GM23338 (cell line): ENCODE results near the gene LCTL. TPM values are rescaled to one million over a fixed set of nuclear protein-coding genes. Genes with fewer than 3 reads are reported as not detected.
A peak's percentile ranks its signal among the peaks of the same experiment; 100 is the strongest.

Source experiments
- ATAC-seq: fragments of 200-7000 bp; cut with Tn5 transposase; 3 replicates; pipeline ENCODE4 v1.9.1; 2020
- DNase-seq: peaks from one replicate; pipeline ENCODE4 v3.0.0-alpha.2; 2015; ENCODE audit warnings: low spot score
- H2AFZ ChIP-seq: fragments of 200-600 bp; sonication (generic); 2 replicates; pipeline ENCODE4 v1.8.0; 2016; ENCODE audit warnings: antibody characterized with exemption, mild to moderate bottlenecking, moderate library complexity
- H3F3A ChIP-seq: fragments of 200-600 bp; sonication (generic); replicated peaks from 2 replicates; pipeline ENCODE4 v1.8.0; 2017; ENCODE audit warnings: antibody characterized with exemption, mixed run types, low read depth
- H3K27ac ChIP-seq: fragments of 200-600 bp; sonication (generic); 2 replicates; pipeline ENCODE4 v1.6.1; 2016; ENCODE audit warnings: low read depth
- H3K27me3 ChIP-seq: fragments of 200-600 bp; sonication (generic); 2 replicates; pipeline ENCODE4 v1.8.0; 2016; ENCODE audit warnings: mild to moderate bottlenecking, mixed run types, moderate library complexity; ENCODE audit not compliant: insufficient read depth
- H3K36me3 ChIP-seq: fragments of 200-600 bp; sonication (generic); 2 replicates; pipeline ENCODE4 v1.8.0; 2016; ENCODE audit warnings: mild to moderate bottlenecking; ENCODE audit not compliant: insufficient read depth
- H3K4me1 ChIP-seq: fragments of 200-600 bp; sonication (generic); 2 replicates; pipeline ENCODE4 v1.8.0; 2016; ENCODE audit warnings: mild to moderate bottlenecking, moderate library complexity; ENCODE audit not compliant: insufficient read depth
- H3K4me2 ChIP-seq: fragments of 200-600 bp; sonication (generic); 2 replicates; pipeline ENCODE4 v1.7.1; 2017; ENCODE audit warnings: mixed run types
- H3K4me3 ChIP-seq: fragments of 200-600 bp; sonication (generic); 2 replicates; pipeline ENCODE4 v1.6.1; 2016; ENCODE audit warnings: mixed run types
- H3K79me2 ChIP-seq: fragments of 200-600 bp; sonication (generic); replicated peaks from 2 replicates; pipeline ENCODE4 v1.8.0; 2017; ENCODE audit warnings: mild to moderate bottlenecking; ENCODE audit not compliant: insufficient read depth
- H3K9me2 ChIP-seq: fragments of 200-600 bp; sonication (generic); 2 replicates; pipeline ENCODE4 v1.8.0; 2017; ENCODE audit not compliant: insufficient read depth
- H4K20me1 ChIP-seq: fragments of 200-600 bp; sonication (generic); replicated peaks from 2 replicates; pipeline ENCODE4 v1.8.0; 2017; ENCODE audit warnings: mild to moderate bottlenecking; ENCODE audit not compliant: insufficient read depth
- H3K27ac Mint-ChIP-seq: 2 replicates; pipeline ENCODE4 v1.8.0; 2020; ENCODE audit warnings: inconsistent platforms, mild to moderate bottlenecking, moderate library complexity, mixed read lengths
- H3K27me3 Mint-ChIP-seq: 3 replicates; pipeline ENCODE4 v1.8.0; 2022; ENCODE audit warnings: low read depth, mild to moderate bottlenecking, moderate library complexity, mixed read lengths, inconsistent platforms; ENCODE audit not compliant: insufficient read depth, poor library complexity
- H3K36me3 Mint-ChIP-seq: 3 replicates; pipeline ENCODE4 v1.8.0; 2021; ENCODE audit warnings: low read depth, mild to moderate bottlenecking, inconsistent platforms, moderate library complexity, mixed read lengths
- H3K4me1 Mint-ChIP-seq: 3 replicates; pipeline ENCODE4 v1.8.0; 2020; ENCODE audit warnings: mild to moderate bottlenecking, inconsistent platforms, mixed read lengths
- H3K4me3 Mint-ChIP-seq: 3 replicates; pipeline ENCODE4 v1.8.0; 2021; ENCODE audit warnings: moderate library complexity, mild to moderate bottlenecking, inconsistent platforms, mixed read lengths
- H3K9me3 Mint-ChIP-seq: 3 replicates; pipeline ENCODE4 v1.8.0; 2020; ENCODE audit warnings: moderate library complexity, mild to moderate bottlenecking, inconsistent platforms, mixed read lengths
- EZH2phosphoT487 ChIP-seq: fragments of 200-600 bp; sonication (generic); IDR thresholded peaks from one replicate; pipeline ENCODE4 v1.8.1; 2018; ENCODE audit warnings: antibody characterized with exemption; ENCODE audit not compliant: unreplicated experiment
- STAT1 ChIP-seq: IDR thresholded peaks from one replicate; pipeline ENCODE4 v1.6.1; 2016; ENCODE audit warnings: antibody characterized with exemption; ENCODE audit not compliant: unreplicated experiment
- ZNF331 ChIP-seq: fragments of 250-450 bp; sonication (Bioruptor Pico); IDR thresholded peaks from 2 replicates; pipeline ENCODE4 v1.5.0; 2020; ENCODE audit warnings: low read depth, mild to moderate bottlenecking, moderate library complexity
- polyA plus RNA-seq: library from polyadenylated mRNA; unstranded; fragments of >200 nt; fragmentation: Nextera tagmentation; extraction: Ambion mirVana; gene quantifications from 2 replicates; pipeline ENCODE4 v1.2.1, GENCODE V29; 2016
- total RNA-seq: library from RNA; depleted of rRNA; stranded (reverse); fragments of >200 nt; shearing (Covaris generic); gene quantifications from 2 replicates; pipeline ENCODE4 v1.2.3, GENCODE V29; 2014
- TF ChIP-seq, protein P1 (sequence below): fragments of 250-450 bp; sonication (Bioruptor Pico); IDR thresholded peaks from 2 replicates; pipeline ENCODE4 v1.5.0; 2020; ENCODE audit warnings: mild to moderate bottlenecking, moderate library complexity
- TF ChIP-seq, protein P2 (sequence below): IDR thresholded peaks from 2 replicates; pipeline ENCODE4 v1.6.1; 2016; ENCODE audit warnings: antibody characterized with exemption

The LCTL gene
- total and polyA plus RNA-seq, 2 experiments from 2014 or later = 2.3 to 5.6 TPM

DNA sequence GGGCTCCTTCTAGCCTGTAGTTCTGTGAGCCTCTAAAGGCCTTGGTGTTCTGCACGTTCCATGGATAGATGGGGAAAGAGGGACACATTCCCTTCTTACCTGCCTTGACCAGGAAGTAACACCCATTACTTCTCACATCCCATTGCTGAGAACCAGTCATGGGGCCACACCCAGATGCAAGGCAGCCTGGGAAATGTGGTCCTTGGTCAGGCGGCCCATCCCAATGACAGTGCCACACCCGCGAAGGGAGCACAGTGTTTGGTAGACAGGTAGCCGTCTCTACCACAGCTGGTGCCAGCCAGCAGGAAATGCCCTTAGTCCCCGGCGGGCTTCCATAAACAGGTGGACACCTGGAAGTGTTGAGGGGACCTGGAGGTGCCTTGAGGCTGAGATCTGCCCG lies 23.2 kb upstream of the LCTL start:
- Mint-ChIP-seq H3K36me3 (no peaks in the 10 kb centered on the region), H3K27ac (no peak overlapping the region), H3K27me3 (peaks cover 6% of the 10 kb centered on the region), H3K4me3 (peak overlapping the region; percentile 58; the same call in 2 of the 3 replicates), H3K4me1 (peaks cover 18% of the 10 kb centered on the region), H3K9me3 (no peaks in the 10 kb centered on the region)
- H3F3A ChIP-seq = no peaks in the 10 kb centered on the region
- peak; percentile 87 for ATAC-seq
- H3K27me3 ChIP-seq = no peaks in the 10 kb centered on the region
- peak overlapping the region; percentile 36 for H3K4me3 ChIP-seq
- DNase-seq = peak; percentile 61
- H4K20me1 ChIP-seq = no peaks in the 10 kb centered on the region
- H2AFZ ChIP-seq = peak overlapping the region; percentile 98
- no peaks in the 10 kb centered on the region for H3K79me2 ChIP-seq
- TF ChIP-seq EZH2phosphoT487 (no peak), STAT1 (no peak), ZNF331 (CRISPR knock-in tag) (no peak)
- TF ChIP-seq, protein P1, sequence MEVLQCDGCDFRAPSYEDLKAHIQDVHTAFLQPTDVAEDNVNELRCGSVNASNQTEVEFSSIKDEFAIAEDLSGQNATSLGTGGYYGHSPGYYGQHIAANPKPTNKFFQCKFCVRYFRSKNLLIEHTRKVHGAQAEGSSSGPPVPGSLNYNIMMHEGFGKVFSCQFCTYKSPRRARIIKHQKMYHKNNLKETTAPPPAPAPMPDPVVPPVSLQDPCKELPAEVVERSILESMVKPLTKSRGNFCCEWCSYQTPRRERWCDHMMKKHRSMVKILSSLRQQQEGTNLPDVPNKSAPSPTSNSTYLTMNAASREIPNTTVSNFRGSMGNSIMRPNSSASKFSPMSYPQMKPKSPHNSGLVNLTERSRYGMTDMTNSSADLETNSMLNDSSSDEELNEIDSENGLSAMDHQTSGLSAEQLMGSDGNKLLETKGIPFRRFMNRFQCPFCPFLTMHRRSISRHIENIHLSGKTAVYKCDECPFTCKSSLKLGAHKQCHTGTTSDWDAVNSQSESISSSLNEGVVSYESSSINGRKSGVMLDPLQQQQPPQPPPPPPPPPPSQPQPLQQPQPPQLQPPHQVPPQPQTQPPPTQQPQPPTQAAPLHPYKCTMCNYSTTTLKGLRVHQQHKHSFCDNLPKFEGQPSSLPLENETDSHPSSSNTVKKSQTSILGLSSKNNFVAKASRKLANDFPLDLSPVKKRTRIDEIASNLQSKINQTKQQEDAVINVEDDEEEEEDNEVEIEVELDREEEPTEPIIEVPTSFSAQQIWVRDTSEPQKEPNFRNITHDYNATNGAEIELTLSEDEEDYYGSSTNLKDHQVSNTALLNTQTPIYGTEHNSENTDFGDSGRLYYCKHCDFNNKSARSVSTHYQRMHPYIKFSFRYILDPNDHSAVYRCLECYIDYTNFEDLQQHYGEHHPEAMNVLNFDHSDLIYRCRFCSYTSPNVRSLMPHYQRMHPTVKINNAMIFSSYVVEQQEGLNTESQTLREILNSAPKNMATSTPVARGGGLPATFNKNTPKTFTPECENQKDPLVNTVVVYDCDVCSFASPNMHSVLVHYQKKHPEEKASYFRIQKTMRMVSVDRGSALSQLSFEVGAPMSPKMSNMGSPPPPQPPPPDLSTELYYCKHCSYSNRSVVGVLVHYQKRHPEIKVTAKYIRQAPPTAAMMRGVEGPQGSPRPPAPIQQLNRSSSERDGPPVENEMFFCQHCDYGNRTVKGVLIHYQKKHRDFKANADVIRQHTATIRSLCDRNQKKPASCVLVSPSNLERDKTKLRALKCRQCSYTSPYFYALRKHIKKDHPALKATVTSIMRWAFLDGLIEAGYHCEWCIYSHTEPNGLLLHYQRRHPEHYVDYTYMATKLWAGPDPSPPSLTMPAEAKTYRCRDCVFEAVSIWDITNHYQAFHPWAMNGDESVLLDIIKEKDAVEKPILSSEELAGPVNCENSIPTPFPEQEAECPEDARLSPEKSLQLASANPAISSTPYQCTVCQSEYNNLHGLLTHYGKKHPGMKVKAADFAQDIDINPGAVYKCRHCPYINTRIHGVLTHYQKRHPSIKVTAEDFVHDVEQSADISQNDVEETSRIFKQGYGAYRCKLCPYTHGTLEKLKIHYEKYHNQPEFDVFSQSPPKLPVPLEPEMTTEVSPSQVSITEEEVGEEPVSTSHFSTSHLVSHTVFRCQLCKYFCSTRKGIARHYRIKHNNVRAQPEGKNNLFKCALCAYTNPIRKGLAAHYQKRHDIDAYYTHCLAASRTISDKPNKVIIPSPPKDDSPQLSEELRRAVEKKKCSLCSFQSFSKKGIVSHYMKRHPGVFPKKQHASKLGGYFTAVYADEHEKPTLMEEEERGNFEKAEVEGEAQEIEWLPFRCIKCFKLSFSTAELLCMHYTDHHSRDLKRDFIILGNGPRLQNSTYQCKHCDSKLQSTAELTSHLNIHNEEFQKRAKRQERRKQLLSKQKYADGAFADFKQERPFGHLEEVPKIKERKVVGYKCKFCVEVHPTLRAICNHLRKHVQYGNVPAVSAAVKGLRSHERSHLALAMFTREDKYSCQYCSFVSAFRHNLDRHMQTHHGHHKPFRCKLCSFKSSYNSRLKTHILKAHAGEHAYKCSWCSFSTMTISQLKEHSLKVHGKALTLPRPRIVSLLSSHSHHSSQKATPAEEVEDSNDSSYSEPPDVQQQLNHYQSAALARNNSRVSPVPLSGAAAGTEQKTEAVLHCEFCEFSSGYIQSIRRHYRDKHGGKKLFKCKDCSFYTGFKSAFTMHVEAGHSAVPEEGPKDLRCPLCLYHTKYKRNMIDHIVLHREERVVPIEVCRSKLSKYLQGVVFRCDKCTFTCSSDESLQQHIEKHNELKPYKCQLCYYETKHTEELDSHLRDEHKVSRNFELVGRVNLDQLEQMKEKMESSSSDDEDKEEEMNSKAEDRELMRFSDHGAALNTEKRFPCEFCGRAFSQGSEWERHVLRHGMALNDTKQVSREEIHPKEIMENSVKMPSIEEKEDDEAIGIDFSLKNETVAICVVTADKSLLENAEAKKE = no peak
- TF ChIP-seq, protein P2, sequence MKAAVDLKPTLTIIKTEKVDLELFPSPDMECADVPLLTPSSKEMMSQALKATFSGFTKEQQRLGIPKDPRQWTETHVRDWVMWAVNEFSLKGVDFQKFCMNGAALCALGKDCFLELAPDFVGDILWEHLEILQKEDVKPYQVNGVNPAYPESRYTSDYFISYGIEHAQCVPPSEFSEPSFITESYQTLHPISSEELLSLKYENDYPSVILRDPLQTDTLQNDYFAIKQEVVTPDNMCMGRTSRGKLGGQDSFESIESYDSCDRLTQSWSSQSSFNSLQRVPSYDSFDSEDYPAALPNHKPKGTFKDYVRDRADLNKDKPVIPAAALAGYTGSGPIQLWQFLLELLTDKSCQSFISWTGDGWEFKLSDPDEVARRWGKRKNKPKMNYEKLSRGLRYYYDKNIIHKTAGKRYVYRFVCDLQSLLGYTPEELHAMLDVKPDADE = peak; percentile 52; the same call in 1 of the 2 replicates
- 0 out of 2 replicates have a peak, but pooled peaks cover 4% of the 10 kb centered on the region for H3K9me2 ChIP-seq
- peak overlapping the region; percentile 69 for H3K4me2 ChIP-seq
- no peak overlapping the region for H3K27ac ChIP-seq
- no peaks in the 10 kb centered on the region for H3K36me3 ChIP-seq
- H3K4me1 ChIP-seq = peaks cover 7% of the 10 kb centered on the region; the same call in 1 of the 2 replicates
